MM.1S (cell line): ENCODE measurements around the gene OPTN.

ENCODE experiments used
- EZH2 ChIP-seq: fragments of 300-600 bp; sonication (generic); optimal IDR thresholded peaks from 2 replicates; pipeline ENCODE3; 2017; ENCODE audit warnings: low read depth, mild to moderate bottlenecking, antibody characterized with exemption, low read length, mixed read lengths
- TF ChIP-seq, protein P1 (sequence below): fragments of 300-600 bp; sonication (generic); IDR thresholded peaks from 2 replicates; pipeline ENCODE4 v1.5.1; 2016; ENCODE audit warnings: antibody characterized with exemption, low read length, mixed read lengths

DNA sequence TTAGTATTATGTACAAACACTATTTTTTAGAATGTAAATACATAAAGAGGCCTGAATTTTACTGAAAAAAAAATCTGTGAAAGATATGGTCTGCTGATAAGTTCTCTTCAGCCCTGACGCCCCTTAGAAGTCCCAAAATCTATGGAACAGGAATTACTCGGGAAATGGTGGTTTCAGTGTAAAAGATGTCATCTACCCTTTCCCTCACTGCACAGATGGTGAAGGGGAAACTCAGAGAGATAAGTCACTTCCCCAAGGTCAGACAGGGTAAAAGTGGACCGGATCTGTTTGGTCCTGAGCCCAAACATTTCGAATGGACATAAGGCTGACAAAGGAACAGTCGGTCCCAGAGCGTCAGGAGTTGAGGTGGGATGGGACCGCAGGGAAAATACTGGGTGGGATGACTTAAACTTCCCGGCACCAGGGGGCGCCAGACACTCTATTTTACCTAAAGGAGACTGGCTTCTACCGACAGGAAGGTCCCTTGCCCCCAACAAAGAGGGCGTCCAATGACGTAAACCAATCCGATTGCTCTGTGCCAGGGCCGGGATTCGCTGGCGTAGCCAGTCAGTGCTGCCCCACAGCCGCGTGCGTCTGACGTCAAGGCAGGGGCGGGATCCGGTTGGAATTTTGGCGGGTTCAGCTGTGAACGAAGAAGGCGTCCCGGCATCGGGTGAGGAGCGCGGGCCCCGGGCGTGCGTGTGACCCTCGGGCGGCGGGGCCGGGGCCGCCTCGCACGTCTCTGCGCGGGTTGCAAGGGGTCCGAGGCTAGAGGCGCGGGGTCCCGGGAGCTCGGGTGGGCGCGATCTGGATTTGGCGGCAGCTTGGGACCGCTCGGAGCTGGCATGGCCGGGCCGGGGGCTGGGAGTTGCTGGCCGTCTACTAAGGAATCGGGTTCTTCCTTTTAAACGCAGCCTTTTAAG is 61.2 kb downstream of the OPTN start, which contains the start of gene MCM10:
- TF ChIP-seq, protein P1, sequence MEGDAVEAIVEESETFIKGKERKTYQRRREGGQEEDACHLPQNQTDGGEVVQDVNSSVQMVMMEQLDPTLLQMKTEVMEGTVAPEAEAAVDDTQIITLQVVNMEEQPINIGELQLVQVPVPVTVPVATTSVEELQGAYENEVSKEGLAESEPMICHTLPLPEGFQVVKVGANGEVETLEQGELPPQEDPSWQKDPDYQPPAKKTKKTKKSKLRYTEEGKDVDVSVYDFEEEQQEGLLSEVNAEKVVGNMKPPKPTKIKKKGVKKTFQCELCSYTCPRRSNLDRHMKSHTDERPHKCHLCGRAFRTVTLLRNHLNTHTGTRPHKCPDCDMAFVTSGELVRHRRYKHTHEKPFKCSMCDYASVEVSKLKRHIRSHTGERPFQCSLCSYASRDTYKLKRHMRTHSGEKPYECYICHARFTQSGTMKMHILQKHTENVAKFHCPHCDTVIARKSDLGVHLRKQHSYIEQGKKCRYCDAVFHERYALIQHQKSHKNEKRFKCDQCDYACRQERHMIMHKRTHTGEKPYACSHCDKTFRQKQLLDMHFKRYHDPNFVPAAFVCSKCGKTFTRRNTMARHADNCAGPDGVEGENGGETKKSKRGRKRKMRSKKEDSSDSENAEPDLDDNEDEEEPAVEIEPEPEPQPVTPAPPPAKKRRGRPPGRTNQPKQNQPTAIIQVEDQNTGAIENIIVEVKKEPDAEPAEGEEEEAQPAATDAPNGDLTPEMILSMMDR, result peak; percentile 81
- TF ChIP-seq EZH2, result no peak
